ENCODE results near the gene DEPDC5.

GRCh38 chr22:31882971-31883370, 129.2 kb downstream of the DEPDC5 start:
- TF ChIP-seq, protein P1, sequence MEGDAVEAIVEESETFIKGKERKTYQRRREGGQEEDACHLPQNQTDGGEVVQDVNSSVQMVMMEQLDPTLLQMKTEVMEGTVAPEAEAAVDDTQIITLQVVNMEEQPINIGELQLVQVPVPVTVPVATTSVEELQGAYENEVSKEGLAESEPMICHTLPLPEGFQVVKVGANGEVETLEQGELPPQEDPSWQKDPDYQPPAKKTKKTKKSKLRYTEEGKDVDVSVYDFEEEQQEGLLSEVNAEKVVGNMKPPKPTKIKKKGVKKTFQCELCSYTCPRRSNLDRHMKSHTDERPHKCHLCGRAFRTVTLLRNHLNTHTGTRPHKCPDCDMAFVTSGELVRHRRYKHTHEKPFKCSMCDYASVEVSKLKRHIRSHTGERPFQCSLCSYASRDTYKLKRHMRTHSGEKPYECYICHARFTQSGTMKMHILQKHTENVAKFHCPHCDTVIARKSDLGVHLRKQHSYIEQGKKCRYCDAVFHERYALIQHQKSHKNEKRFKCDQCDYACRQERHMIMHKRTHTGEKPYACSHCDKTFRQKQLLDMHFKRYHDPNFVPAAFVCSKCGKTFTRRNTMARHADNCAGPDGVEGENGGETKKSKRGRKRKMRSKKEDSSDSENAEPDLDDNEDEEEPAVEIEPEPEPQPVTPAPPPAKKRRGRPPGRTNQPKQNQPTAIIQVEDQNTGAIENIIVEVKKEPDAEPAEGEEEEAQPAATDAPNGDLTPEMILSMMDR (IDR thresholded peaks at IDR 0.05; ENCODE audit: borderline replicate concordance, extremely low read depth, low read length, poor library complexity, severe bottlenecking) = no peak
- no peak for TF ChIP-seq EZH2 (IDR thresholded peaks at IDR 0.05; ENCODE audit: borderline replicate concordance, low read depth, low read length, severe bottlenecking)

Measured in DND-41 (cell line).